H1 (cell line): ENCODE results near the gene DARS1. TPM values are rescaled to one million over a fixed set of nuclear protein-coding genes. Genes with fewer than 3 reads are reported as not detected.

Source experiments
- CTCF ChIA-PET: fragments of 300-600 bp; sonication (Branson Sonifier 250); formaldehyde crosslinking; loops from one replicate; lab custom pipeline; 2021; ENCODE audit not compliant: partially characterized antibody; lab: Charles Lee
- POLR2A ChIA-PET: fragments of 300-600 bp; sonication (Branson Sonifier 250); formaldehyde crosslinking; loops from one replicate; lab custom pipeline; 2021; ENCODE audit warnings: inconsistent platforms; ENCODE audit not compliant: partially characterized antibody; lab: Charles Lee
- DNase-seq, 2 experiments: peaks; one replicate each; pipeline versions ENCODE4 v3.0.0 to v3.0.0-alpha.2; 2010 to 2022; ENCODE audit warnings: low spot score in 2 of 2, low read depth in 1 of 2, mixed read lengths in 1 of 2
- FAIRE-seq: peaks from 2 replicates; lab custom pipeline; 2011; peaks lifted over from hg19 to GRCh38; lab: Jason Lieb, UNC
- H2AFZ ChIP-seq: 2 replicates; pipeline ENCODE4 v1.8.1; 2012; ENCODE audit warnings: low read length, inconsistent platforms
- H2AK5ac ChIP-seq: 2 replicates; pipeline ENCODE4 v1.6.1; 2013; ENCODE audit warnings: low read depth, low read length
- H2BK120ac ChIP-seq: replicated peaks from 2 replicates; pipeline ENCODE3; 2013; ENCODE audit warnings: low read depth, low read length, inconsistent platforms
- H2BK12ac ChIP-seq: 2 replicates; pipeline ENCODE4 v1.6.1; 2013; ENCODE audit warnings: low read depth, low read length
- H2BK15ac ChIP-seq: 2 replicates; pipeline ENCODE4 v1.6.1; 2013; ENCODE audit warnings: low read length
- H2BK20ac ChIP-seq: 2 replicates; pipeline ENCODE4 v1.6.1; 2013; ENCODE audit warnings: low read length
- H2BK5ac ChIP-seq: 2 replicates; pipeline ENCODE4 v1.6.1; 2013; ENCODE audit warnings: low read depth, low read length
- H3K14ac ChIP-seq: 2 replicates; pipeline ENCODE4 v1.6.1; 2013; ENCODE audit warnings: inconsistent platforms; ENCODE audit not compliant: insufficient read length
- H3K18ac ChIP-seq: 2 replicates; pipeline ENCODE4 v1.6.1; 2013; ENCODE audit warnings: low read length; ENCODE audit errors: extremely low read depth
- H3K23ac ChIP-seq: 2 replicates; pipeline ENCODE4 v1.6.1; 2013; ENCODE audit warnings: inconsistent platforms; ENCODE audit not compliant: insufficient read length
- H3K23me2 ChIP-seq: 2 replicates; pipeline ENCODE4 v1.6.1; 2013; ENCODE audit warnings: low read depth, low read length
- H3K27ac ChIP-seq: 2 replicates; pipeline ENCODE4 v1.6.1; 2011; ENCODE audit warnings: low read depth, low read length, inconsistent platforms
- H3K27me3 ChIP-seq, 4 experiments: replicated peaks in 1 of 4; 1 replicate in 1 of 4; 2 replicates in 3 of 4; pipeline versions ENCODE4 v1.6.1 to v1.8.1; 2011 to 2013; ENCODE audit warnings: low read length in 3 of 4, mild to moderate bottlenecking in 3 of 4, inconsistent platforms in 2 of 4, mixed read lengths in 2 of 4, moderate library complexity in 1 of 4; ENCODE audit not compliant: control insufficient read depth in 3 of 4, insufficient read depth in 3 of 4; ENCODE audit errors: extremely low read depth in 1 of 4
- H3K36me3 ChIP-seq, 4 experiments: 2 replicates each; pipeline versions ENCODE4 v1.6.1 to v1.8.1; 2011 to 2013; ENCODE audit warnings: mild to moderate bottlenecking in 4 of 4, low read length in 3 of 4, moderate library complexity in 2 of 4, control low read depth in 1 of 4, inconsistent platforms in 1 of 4; ENCODE audit not compliant: insufficient read depth in 4 of 4, control insufficient read depth in 2 of 4
- H3K4ac ChIP-seq: replicated peaks from 2 replicates; pipeline ENCODE3; 2013; ENCODE audit warnings: low read length, low read depth, mixed read lengths, inconsistent platforms; ENCODE audit not compliant: insufficient read length
- H3K4me1 ChIP-seq, 4 experiments: replicated peaks in 1 of 4; 1 replicate in 1 of 4; 2 replicates in 3 of 4; pipeline versions ENCODE4 v1.6.1 to v1.8.1; 2011 to 2013; ENCODE audit warnings: low read length in 3 of 4, inconsistent platforms in 2 of 4, mixed read lengths in 1 of 4; ENCODE audit not compliant: insufficient read depth in 4 of 4, control insufficient read depth in 3 of 4
- H3K4me2 ChIP-seq, 2 experiments: 2 replicates each; pipeline versions ENCODE4 v1.6.1 to v1.8.1; 2011 to 2013; ENCODE audit warnings: low read depth in 2 of 2, low read length in 2 of 2, control low read depth in 1 of 2, inconsistent platforms in 1 of 2, mild to moderate bottlenecking in 1 of 2; ENCODE audit not compliant: insufficient read depth in 1 of 2
- H3K4me3 ChIP-seq, 4 experiments: fragments of 200-600, 300-600 bp in 1 of 4; sonication (generic), shearing (Covaris generic), sonication (Bioruptor Twin) in 1 of 4; 2 replicates each; pipeline versions ENCODE4 v1.5.1 to v1.8.1; 2011 to 2016; ENCODE audit warnings: low read length in 4 of 4, low read depth in 3 of 4, control low read depth in 2 of 4, inconsistent platforms in 2 of 4, mild to moderate bottlenecking in 2 of 4, mixed read lengths in 1 of 4, moderate library complexity in 1 of 4; ENCODE audit not compliant: insufficient read depth in 2 of 4; ENCODE audit errors: extremely low read depth in 1 of 4
- H3K56ac ChIP-seq: replicated peaks from 2 replicates; pipeline ENCODE3; 2013; ENCODE audit warnings: low read depth, mild to moderate bottlenecking, mixed read lengths, low read length, inconsistent platforms; ENCODE audit not compliant: insufficient read length
- H3K79me1 ChIP-seq: 2 replicates; pipeline ENCODE4 v1.6.1; 2013; ENCODE audit warnings: low read depth, low read length, control low read depth
- H3K79me2 ChIP-seq, 2 experiments: 2 replicates each; pipeline versions ENCODE4 v1.6.1 to v1.8.1; 2012 to 2013; ENCODE audit warnings: low read length in 2 of 2, mild to moderate bottlenecking in 2 of 2, inconsistent platforms in 1 of 2; ENCODE audit not compliant: insufficient read depth in 2 of 2, control insufficient read depth in 1 of 2
- H3K9ac ChIP-seq, 4 experiments: replicated peaks in 1 of 4; 1 replicate in 1 of 4; 2 replicates in 3 of 4; pipeline versions ENCODE4 v1.6.1 to v1.8.1; 2011 to 2013; ENCODE audit warnings: low read depth in 3 of 4, low read length in 3 of 4, control low read depth in 2 of 4, mild to moderate bottlenecking in 2 of 4, moderate library complexity in 2 of 4, inconsistent platforms in 1 of 4; ENCODE audit errors: extremely low read depth in 1 of 4
- H3K9me3 ChIP-seq, 2 experiments: 2 replicates each; pipeline versions ENCODE4 v1.6.1 to v1.8.1; 2012 to 2013; ENCODE audit warnings: mild to moderate bottlenecking in 2 of 2, moderate library complexity in 2 of 2, control low read depth in 1 of 2, inconsistent platforms in 1 of 2, low read depth in 1 of 2, low read length in 1 of 2, mixed read lengths in 1 of 2; ENCODE audit not compliant: insufficient read depth in 2 of 2
- H4K20me1 ChIP-seq, 2 experiments: replicated peaks in 1 of 2; 2 replicates each; pipeline versions ENCODE3 to v1.8.1; 2011 to 2013; ENCODE audit warnings: inconsistent platforms in 2 of 2, low read length in 2 of 2, mild to moderate bottlenecking in 1 of 2; ENCODE audit not compliant: insufficient read depth in 2 of 2, control insufficient read depth in 1 of 2
- H4K5ac ChIP-seq: 2 replicates; pipeline ENCODE4 v1.6.1; 2013; ENCODE audit warnings: low read length, low read depth, mixed read lengths, inconsistent platforms; ENCODE audit not compliant: insufficient read length
- H4K8ac ChIP-seq: 2 replicates; pipeline ENCODE4 v1.8.0; 2013; ENCODE audit warnings: mild to moderate bottlenecking, moderate library complexity, low read length, inconsistent platforms; ENCODE audit not compliant: insufficient read depth; ENCODE audit errors: extremely low read depth
- H4K91ac ChIP-seq: replicated peaks from 2 replicates; pipeline ENCODE3; 2013; ENCODE audit warnings: low read length, mixed read lengths, inconsistent platforms; ENCODE audit not compliant: insufficient read length
- SAP30 ChIP-seq: fragments of 300-600 bp; sonication (generic); IDR thresholded peaks from 2 replicates; pipeline ENCODE4 v1.7.1; 2012; ENCODE audit warnings: low read length, moderate library complexity, mild to moderate bottlenecking, inconsistent platforms; ENCODE audit not compliant: insufficient read depth, insufficient replicate concordance
- YY1 ChIP-seq: IDR thresholded peaks from 2 replicates; pipeline ENCODE4 v1.6.1; 2011; ENCODE audit warnings: low read depth, mild to moderate bottlenecking, low read length
- WGBS, 2 experiments: shearing (Covaris generic) in 1 of 2; methylation state at CpG; one replicate each; pipeline versions ENCODE4 v1.1.6 to v1.1.7; 2013 to 2015; ENCODE audit warnings: low lambda C conversion rate in 2 of 2, mixed read lengths in 2 of 2, inconsistent platforms in 1 of 2, low coverage in 1 of 2, missing lambda C conversion rate in 1 of 2; ENCODE audit not compliant: insufficient replicate concordance in 2 of 2, insufficient coverage in 1 of 2, insufficient read length in 1 of 2; ENCODE audit errors: extremely low coverage in 1 of 2, missing lambda C conversion rate in 1 of 2; 5-methylcytosine and 5-hydroxymethylcytosine counted together
- polyA plus RNA-seq, 7 experiments: library from polyadenylated mRNA; depleted of rRNA in 3 of 7; stranded (reverse) in 5 of 7; unstranded in 2 of 7; fragments of >200 nt in 5 of 7; fragments of 200-250 nt in 2 of 7; gene quantifications; 1 replicate in 5 of 7; 2 replicates in 1 of 7; 4 replicates in 1 of 7; pipeline versions ENCODE4 v1.2.1 to v1.2.3, GENCODE V29; 2011 to 2013; ENCODE audit warnings: missing spikeins in 2 of 7, mixed read lengths in 2 of 7
- total RNA-seq: library from RNA; stranded (reverse); fragmentation: NEBNext Ultra II Directional; extraction: Animal tissue kit (Norgen Biotek cat#: 25700); gene quantifications from 2 replicates; pipeline ENCODE4 v1.2.1, GENCODE V29; 2021

Gene DARS1
- total and polyA plus RNA-seq, 2 of the 8 experiments (the other 6 are each of a cell fraction or from before 2014, with no cell fraction given), result 61.7 to 85.9 TPM

DNA sequence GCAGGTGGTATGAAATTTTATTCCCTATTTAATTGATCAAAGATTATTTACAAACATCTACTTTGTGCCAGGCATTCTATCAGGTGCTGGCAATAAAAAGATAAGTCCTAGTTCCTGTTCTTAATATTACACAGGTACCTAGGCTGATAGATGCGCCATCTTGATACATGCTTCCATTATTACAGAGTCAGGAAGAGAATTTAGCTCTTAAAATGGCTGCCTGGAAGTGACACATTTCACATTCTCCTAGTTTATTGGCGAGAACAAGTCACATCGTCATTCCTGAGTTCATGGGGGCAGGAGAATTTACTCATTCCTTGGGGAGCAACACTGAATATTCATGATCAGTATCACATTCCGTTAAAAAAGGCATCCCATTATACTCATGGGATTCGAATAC, 1.1 kb upstream of the DARS1 start:
- Histone ChIP-seq H3K4me3 (peak overlapping the region in 1 of 4 experiments; percentile 87; a peak in 1 of 8 replicates), H2BK20ac (no peak overlapping the region), H3K27me3 (no peaks in the 10 kb centered on the region), H3K4me1 (peaks cover 0 to 5% (median 4%) of the 10 kb centered on the region in 4 experiments; a peak in 5 of 7 replicates), H3K9ac (no peak overlapping the region), H3K23me2 (peaks cover 5% of the 10 kb centered on the region), H3K23ac (no peak overlapping the region), H3K56ac (no peak overlapping the region), H3K36me3 (peaks cover 0 to 11% (median 4%) of the 10 kb centered on the region in 4 experiments; a peak in 4 of 8 replicates), H3K79me2 (peaks cover 3 to 23% of the 10 kb centered on the region in 2 experiments), H2BK12ac (no peak overlapping the region), H4K91ac (no peak overlapping the region), H3K4me2 (peak overlapping the region in 1 of 2 experiments; percentile 69; a peak in 1 of 4 replicates), H3K9me3 (no peaks in the 10 kb centered on the region), H4K8ac (no peak overlapping the region), H2AFZ (no peak overlapping the region), H2BK15ac (no peak overlapping the region), H4K5ac (no peak overlapping the region), H3K14ac (no peak overlapping the region), H3K4ac (no peak overlapping the region), H3K27ac (no peak overlapping the region), H2AK5ac (no peak overlapping the region), H2BK120ac (no peak overlapping the region), H2BK5ac (no peak overlapping the region), H3K79me1 (no peaks in the 10 kb centered on the region; the same call in 1 of the 2 replicates), H4K20me1 (no peaks in the 10 kb centered on the region), H3K18ac (no peak overlapping the region)
- FAIRE-seq, result no peak
- 83% methylated on average over 5 of the region's 5 CpGs; no CpG with 5 or more reads in 1 of the 2 experiments for WGBS, 2 experiments
- CTCF ChIA-PET, result interaction anchor here (0.8 to 2.2 kb wide), 5 partner anchors 10 to 398 kb away, joined by 3 to 9 read pairs (median 3); no protein-coding TSS in a partner anchor
- no peak for DNase-seq
- peak; percentile 71; the same call in 1 of the 2 replicates for TF ChIP-seq YY1
- no peak for TF ChIP-seq SAP30
- POLR2A ChIA-PET, result interaction anchor here (1.1 to 1.6 kb wide), 5 partner anchors 20 to 111 kb away, joined by 3 to 8 read pairs (median 5); partner anchors contain the start of gene MCM6
